ENCODE results near the gene RIN1. TPM values are rescaled to one million over a fixed set of nuclear protein-coding genes. Genes with fewer than 3 reads are reported as not detected.

The RIN1 gene
- total RNA-seq, 2 experiments from 2014 or later = 1.2 to 1.6 TPM

- no peak for TF ChIP-seq CTCF (IDR thresholded peaks at IDR 0.05)
- peak in 13 of 14 experiments; percentile 59 to 89 (median 71) for DNase-seq
- peak overlapping the region; percentile 87 for H3K4me3 Mint-ChIP-seq
- ChIA-PET CTCF (interaction anchor here (0.7 to 3.2 kb wide), 8 partner anchors 7 to 104 kb away, joined by 3 to 23 read pairs (median 4); partner anchors contain the start of gene CNIH2), POLR2A (interaction anchor here (0.5 to 2.2 kb wide), 32 partner anchors 8 to 1168 kb away, joined by 3 to 31 read pairs (median 5); partner anchors contain the start of genes BANF1, BRMS1, CCDC85B and CD248)
- H3K27me3 Mint-ChIP-seq = peaks cover 19% of the 10 kb centered on the region
- peak overlapping the region; percentile 79 for H3K27ac Mint-ChIP-seq
- no peaks in the 10 kb centered on the region for H3K36me3 Mint-ChIP-seq (ENCODE audit: low read depth)
- H3K9me3 Mint-ChIP-seq = no peaks in the 10 kb centered on the region
- peaks cover 3% of the 10 kb centered on the region for H3K36me3 ChIP-seq (ENCODE audit: insufficient read depth, low read length)
- intact Hi-C loops (cut with DNase I, micrococcal nuclease) = loop anchor here (1.0 to 10.0 kb wide), 3 partner anchors 21 to 435 kb away; partner anchors contain the start of genes CFL1 (in 1 of the 2) and RAB1B (in 1 of the 2)
- peaks cover 32% of the 10 kb centered on the region for H3K4me1 Mint-ChIP-seq (ENCODE audit: low read depth)
- H3K27me3 ChIP-seq (ENCODE audit: control insufficient read depth in 1 of 2, insufficient read depth in 2 of 2, low read length in 2 of 2) = peaks cover 18 to 23% of the 10 kb centered on the region in 2 experiments
- ATAC-seq (ENCODE audit: poor library complexity) = peak; percentile 56
- peaks cover 50% of the 10 kb centered on the region for H3K4me1 ChIP-seq (ENCODE audit: insufficient read depth, low read length)
- peaks cover 0 to 9% of the 10 kb centered on the region in 2 experiments for H3K9me3 ChIP-seq (ENCODE audit: control insufficient read depth in 1 of 2, insufficient read depth in 1 of 2, low read length in 2 of 2)
- H3K4me3 ChIP-seq (ENCODE audit: low read length) = peak overlapping the region; percentile 82
- peak overlapping the region; percentile 55 to 80 for H3K27ac ChIP-seq (ENCODE audit: low read depth in 1 of 2, low read length in 2 of 2)
Observed at GRCh38 chr11:66289548-66290329, 46.5 kb downstream of the RIN1 start.

GRCh38 chr11:66288671-66289547 lies 47.3 kb downstream of the RIN1 start, which contains the start of gene YIF1A:
Gene YIF1A (minus strand): TSS chr11:66289143. CDS start chr11:66288985, 158 bp downstream.
- H3K36me3 ChIP-seq (ENCODE audit: insufficient read depth, low read length) = peaks cover 11% of the 10 kb centered on the region
- TF ChIP-seq CTCF (IDR thresholded peaks at IDR 0.05) = no peak
- H3K27me3 ChIP-seq (ENCODE audit: control insufficient read depth in 1 of 2, insufficient read depth in 2 of 2, low read length in 2 of 2) = peaks cover 18 to 23% of the 10 kb centered on the region in 2 experiments
- Mint-ChIP-seq H3K4me1 (ENCODE audit: low read depth) (peaks cover 32% of the 10 kb centered on the region), H3K27ac (peak within 1 kb of the TSS; percentile 79), H3K36me3 (ENCODE audit: low read depth) (peaks cover 5% of the 10 kb centered on the region), H3K9me3 (no peaks in the 10 kb centered on the region), H3K27me3 (peaks cover 19% of the 10 kb centered on the region), H3K4me3 (peak within 1 kb of the TSS; percentile 87)
- intact Hi-C loops (cut with DNase I, micrococcal nuclease) = loop anchor here (1.0 to 10.0 kb wide), 3 partner anchors 20 to 434 kb away; partner anchors contain the start of genes CFL1 (in 1 of the 2) and RAB1B (in 1 of the 2)
- peak within 1 kb of the TSS; percentile 82 for H3K4me3 ChIP-seq (ENCODE audit: low read length)
- H3K27ac ChIP-seq (ENCODE audit: low read depth in 1 of 2, low read length in 2 of 2) = peak within 1 kb of the TSS; percentile 69 to 80
- POLR2A ChIA-PET = interaction anchor here (0.5 to 2.2 kb wide), 36 partner anchors 9 to 1167 kb away, joined by 3 to 31 read pairs (median 4); partner anchors contain the start of genes BANF1, BRMS1, CCDC85B and CD248
- peaks cover 0 to 9% of the 10 kb centered on the region in 2 experiments for H3K9me3 ChIP-seq (ENCODE audit: control insufficient read depth in 1 of 2, insufficient read depth in 1 of 2, low read length in 2 of 2)
- ATAC-seq (ENCODE audit: poor library complexity) = peak; percentile 91
- peak; percentile 95 to 100 (median 97) for DNase-seq
- CTCF ChIA-PET = interaction anchor here (0.7 to 3.2 kb wide), 8 partner anchors 10 to 103 kb away, joined by 3 to 23 read pairs (median 3); partner anchors contain the start of gene CNIH2
- peaks cover 50% of the 10 kb centered on the region for H3K4me1 ChIP-seq (ENCODE audit: insufficient read depth, low read length)
